ENCODE results near the gene TTBK2. TPM values are rescaled to one million over a fixed set of nuclear protein-coding genes. Genes with fewer than 3 reads are reported as not detected.

TTBK2 gene
- total RNA-seq, 1 experiment from 2014 or later: 10.6 TPM

- H2BK20ac ChIP-seq (ENCODE audit: low read depth, low read length, poor library complexity, severe bottlenecking): no peak overlapping the region
- no peak overlapping the region for H2BK15ac ChIP-seq (ENCODE audit: low read depth, low read length)
- WGBS (ENCODE audit: extremely low coverage, insufficient read length, low lambda C conversion rate): no CpG with 5 or more reads among the region's 2 CpGs
- H3K23me2 ChIP-seq (ENCODE audit: insufficient read length, low read depth, low read length, poor library complexity, severe bottlenecking): no peaks in the 10 kb centered on the region
- no peaks in the 10 kb centered on the region for H3K4me1 ChIP-seq (ENCODE audit: insufficient read depth, low read length)
- H3K27me3 Mint-ChIP-seq (ENCODE audit: low read depth): no peaks in the 10 kb centered on the region
- no peak overlapping the region for H2AFZ ChIP-seq (ENCODE audit: low read length)
- H2BK5ac ChIP-seq (ENCODE audit: insufficient read length, low read length): no peak overlapping the region
- H3K4me3 Mint-ChIP-seq: no peak overlapping the region
- H4K20me1 ChIP-seq (ENCODE audit: control insufficient read depth, insufficient read depth, insufficient read length): no peaks in the 10 kb centered on the region
- H2BK12ac ChIP-seq (ENCODE audit: insufficient read length, low read depth, low read length): no peak overlapping the region
- no peaks in the 10 kb centered on the region for H3K27me3 ChIP-seq (ENCODE audit: insufficient read depth, low read length)
- H2AK5ac ChIP-seq (ENCODE audit: insufficient read length, low read length): no peak overlapping the region
- H3K9me3 ChIP-seq (ENCODE audit: control insufficient read depth, low read depth, low read length): no peaks in the 10 kb centered on the region
- H3K27ac Mint-ChIP-seq: no peak overlapping the region
- H3K18ac ChIP-seq (ENCODE audit: insufficient read length, low read depth, low read length): no peak overlapping the region
- H3K9me3 Mint-ChIP-seq: no peaks in the 10 kb centered on the region; a peak in 1 of 5 replicates
- H3K79me2 ChIP-seq (ENCODE audit: insufficient read depth, low read length): no peaks in the 10 kb centered on the region
- TF ChIP-seq, protein P1, sequence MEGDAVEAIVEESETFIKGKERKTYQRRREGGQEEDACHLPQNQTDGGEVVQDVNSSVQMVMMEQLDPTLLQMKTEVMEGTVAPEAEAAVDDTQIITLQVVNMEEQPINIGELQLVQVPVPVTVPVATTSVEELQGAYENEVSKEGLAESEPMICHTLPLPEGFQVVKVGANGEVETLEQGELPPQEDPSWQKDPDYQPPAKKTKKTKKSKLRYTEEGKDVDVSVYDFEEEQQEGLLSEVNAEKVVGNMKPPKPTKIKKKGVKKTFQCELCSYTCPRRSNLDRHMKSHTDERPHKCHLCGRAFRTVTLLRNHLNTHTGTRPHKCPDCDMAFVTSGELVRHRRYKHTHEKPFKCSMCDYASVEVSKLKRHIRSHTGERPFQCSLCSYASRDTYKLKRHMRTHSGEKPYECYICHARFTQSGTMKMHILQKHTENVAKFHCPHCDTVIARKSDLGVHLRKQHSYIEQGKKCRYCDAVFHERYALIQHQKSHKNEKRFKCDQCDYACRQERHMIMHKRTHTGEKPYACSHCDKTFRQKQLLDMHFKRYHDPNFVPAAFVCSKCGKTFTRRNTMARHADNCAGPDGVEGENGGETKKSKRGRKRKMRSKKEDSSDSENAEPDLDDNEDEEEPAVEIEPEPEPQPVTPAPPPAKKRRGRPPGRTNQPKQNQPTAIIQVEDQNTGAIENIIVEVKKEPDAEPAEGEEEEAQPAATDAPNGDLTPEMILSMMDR (conservative IDR thresholded peaks at IDR 0.05): no peak
- H3K4me2 ChIP-seq (ENCODE audit: insufficient read depth, insufficient read length, low read length): no peak overlapping the region
- no peak overlapping the region for H3T11ph ChIP-seq (ENCODE audit: low read length)
- no peak overlapping the region for H3K4ac ChIP-seq (ENCODE audit: low read depth, low read length)
- H4K8ac ChIP-seq (replicated peaks; ENCODE audit: insufficient read length, low read depth, low read length): no peak overlapping the region
- H4K5ac ChIP-seq (ENCODE audit: insufficient read length, low read depth, low read length): no peak overlapping the region
- no peak overlapping the region for H3K56ac ChIP-seq (ENCODE audit: insufficient read length, low read depth, low read length)
- H2BK120ac ChIP-seq (ENCODE audit: low read depth, low read length, poor library complexity, severe bottlenecking): no peak overlapping the region
- no peak overlapping the region for H3K27ac ChIP-seq (ENCODE audit: insufficient read length, low read depth, low read length)
- H4K91ac ChIP-seq (ENCODE audit: insufficient read length, low read depth, low read length): no peak overlapping the region
- peaks cover 2 to 15% (median 5%) of the 10 kb centered on the region in 3 experiments; a peak in 5 of 7 replicates for H3K36me3 Mint-ChIP-seq (ENCODE audit: insufficient read depth in 1 of 3, low read depth in 3 of 3)
- H3K79me1 ChIP-seq (ENCODE audit: insufficient read depth, low read depth, low read length, poor library complexity, severe bottlenecking): no peaks in the 10 kb centered on the region
- no peak overlapping the region for H3K9ac ChIP-seq (ENCODE audit: extremely low read depth, insufficient read length, low read length)
- DNase-seq: no peak
- peaks cover 3 to 7% of the 10 kb centered on the region in 2 experiments; a peak in 2 of 4 replicates for H3K4me1 Mint-ChIP-seq
- H3K14ac ChIP-seq (ENCODE audit: insufficient read depth, low read length): no peak overlapping the region
- H3K23ac ChIP-seq (ENCODE audit: insufficient read length, low read depth, low read length): no peak overlapping the region
These were observed 147.7 kb downstream of the TTBK2 start for GRCh38 chr15:42772901-42773300.

Measured in H9 (cell line).